Right kidney (tissue), 1 donor: ENCODE data around the gene ZNF222.
A peak's percentile ranks its signal among the peaks of the same experiment; 100 is the strongest.

Experiments
- DNase-seq: peaks from one replicate; pipeline ENCODE4 v3.0.0-alpha.2; 2016

The ZNF222 gene

DNA sequence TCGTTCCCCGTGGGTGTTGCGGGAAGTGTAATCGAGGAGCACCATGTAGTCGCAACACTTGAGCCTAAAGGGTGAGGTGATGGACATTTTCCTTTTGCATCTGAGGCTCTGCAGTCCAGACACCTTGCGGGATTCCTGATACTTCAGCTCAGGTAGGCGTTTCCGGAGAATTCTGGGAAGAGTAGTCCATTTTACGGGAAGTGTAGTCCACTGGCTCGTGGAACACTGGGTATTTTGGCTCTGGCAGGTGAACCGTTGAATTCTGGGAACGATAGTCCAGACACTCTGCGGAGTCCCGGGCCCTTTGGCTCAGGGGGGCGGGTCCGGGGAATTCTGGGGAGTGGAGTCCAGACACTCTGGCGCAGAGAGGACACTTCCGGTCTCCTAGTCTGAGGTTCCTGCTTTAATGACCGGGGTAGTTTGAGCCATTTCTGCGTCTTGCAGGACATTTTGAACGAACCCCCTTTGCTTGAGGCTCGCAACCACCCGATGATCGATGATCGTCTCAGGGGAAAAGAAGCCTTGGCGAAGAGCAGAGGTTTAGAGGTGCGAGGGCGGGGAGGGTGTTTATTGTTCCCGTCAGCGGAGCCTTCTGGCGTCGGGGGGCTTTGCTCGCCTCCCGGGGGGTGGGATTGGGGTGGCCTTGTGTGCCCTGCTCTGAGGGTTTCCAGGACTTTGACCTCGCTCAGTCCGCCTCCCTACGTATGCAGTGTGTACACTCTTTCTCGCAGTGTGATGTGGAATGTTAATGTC, 26.6 kb downstream of the ZNF222 start, which contains the start of gene ZNF223:
ZNF223 (plus strand) TSS at position 387 of the 753 bp plus-strand sequence. CDS start 3,141 bp downstream, outside the sequence.
- DNase-seq, result peak; percentile 60

DNA sequence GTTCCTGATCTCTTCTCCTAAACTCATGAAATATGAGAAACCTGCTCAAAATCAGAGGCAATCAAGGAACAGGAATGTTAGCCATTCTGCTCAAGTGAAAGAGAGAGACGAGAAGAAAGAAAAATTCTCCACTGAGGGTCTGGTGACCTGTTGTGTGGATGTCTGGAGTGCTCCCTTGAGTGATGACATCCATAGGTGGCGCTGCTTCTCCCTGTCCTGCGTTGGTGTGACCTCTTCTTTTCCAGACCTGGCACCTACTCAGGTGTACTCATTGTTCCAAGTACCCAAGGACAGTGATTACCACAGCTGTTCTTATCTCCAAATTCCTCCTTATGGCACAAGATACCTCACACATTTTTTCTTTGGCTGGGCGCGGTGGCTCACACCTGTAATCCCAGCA, 30.7 kb downstream of the ZNF222 start:
- no peak for DNase-seq

DNA sequence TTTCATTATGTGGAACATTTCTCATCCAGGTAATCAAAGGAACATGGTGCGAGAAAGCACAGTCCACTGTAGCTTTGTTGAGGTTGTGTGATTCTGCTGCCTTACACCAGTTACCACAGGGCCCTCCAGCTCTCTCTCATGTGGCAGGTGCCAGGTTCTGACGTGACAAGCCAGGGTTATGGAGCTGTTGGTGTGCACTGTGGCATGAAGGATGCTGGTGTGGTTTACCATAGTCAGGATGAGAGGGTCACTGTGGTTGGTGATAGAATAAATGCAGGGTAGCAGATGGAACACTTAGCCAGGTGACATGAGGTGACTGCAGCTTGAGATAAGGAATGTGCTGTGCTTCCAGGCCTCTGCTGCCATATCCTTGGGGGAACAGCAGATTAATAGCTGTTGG, 34.0 kb downstream of the ZNF222 start:
- no peak for DNase-seq

DNA sequence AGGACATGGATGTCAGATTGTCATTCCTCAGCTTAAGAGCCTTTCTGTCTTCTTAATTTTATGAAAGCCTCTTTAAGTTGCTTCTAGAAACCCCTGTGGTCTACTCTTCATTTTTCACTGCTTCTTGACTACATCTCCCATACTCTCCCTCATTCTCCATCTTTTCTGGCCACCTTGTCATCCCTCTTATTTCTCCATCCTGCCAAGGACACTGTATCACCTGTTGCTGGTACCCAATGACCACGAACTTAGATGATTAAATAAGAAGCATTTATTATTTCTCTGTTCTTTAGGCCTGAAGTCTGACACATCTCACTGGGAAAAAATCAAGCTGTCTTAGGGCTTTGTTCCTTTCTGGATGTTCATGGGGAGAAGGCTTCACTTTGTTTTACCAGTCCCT, 35.9 kb downstream of the ZNF222 start:
- DNase-seq, result no peak

DNA sequence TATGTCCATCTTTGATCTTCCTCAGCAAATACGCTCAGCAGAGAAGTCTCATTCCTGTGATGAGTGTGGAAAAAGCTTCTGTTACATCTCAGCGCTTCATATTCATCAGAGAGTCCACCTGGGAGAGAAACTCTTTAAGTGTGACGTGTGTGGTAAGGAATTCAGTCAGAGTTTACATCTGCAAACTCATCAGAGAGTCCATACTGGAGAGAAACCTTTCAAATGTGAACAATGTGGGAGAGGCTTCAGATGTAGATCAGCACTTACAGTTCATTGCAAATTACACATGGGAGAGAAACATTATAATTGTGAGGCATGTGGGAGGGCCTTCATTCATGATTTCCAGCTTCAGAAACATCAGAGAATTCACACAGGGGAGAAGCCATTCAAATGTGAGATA, 41.1 kb downstream of the ZNF222 start:
- DNase-seq, result no peak

DNA sequence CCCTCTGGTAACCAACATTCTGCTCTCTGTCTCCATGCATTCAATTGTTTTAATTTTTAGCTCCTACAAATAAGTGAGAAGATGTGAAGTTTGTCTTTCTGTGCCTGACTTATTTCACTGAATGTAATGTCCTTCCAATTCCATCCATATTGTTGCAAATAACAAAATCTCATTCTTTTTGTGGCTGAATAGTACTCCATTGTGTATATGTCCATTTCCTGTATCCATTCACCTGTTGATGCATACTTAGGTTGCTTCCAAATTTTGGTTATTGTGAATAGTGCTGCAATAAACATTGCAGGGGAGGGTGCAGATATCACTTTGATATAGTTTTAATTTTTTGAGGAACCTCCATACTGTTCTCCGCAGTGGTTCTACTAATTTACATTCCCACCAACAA, 44.2 kb downstream of the ZNF222 start:
- no peak for DNase-seq

DNA sequence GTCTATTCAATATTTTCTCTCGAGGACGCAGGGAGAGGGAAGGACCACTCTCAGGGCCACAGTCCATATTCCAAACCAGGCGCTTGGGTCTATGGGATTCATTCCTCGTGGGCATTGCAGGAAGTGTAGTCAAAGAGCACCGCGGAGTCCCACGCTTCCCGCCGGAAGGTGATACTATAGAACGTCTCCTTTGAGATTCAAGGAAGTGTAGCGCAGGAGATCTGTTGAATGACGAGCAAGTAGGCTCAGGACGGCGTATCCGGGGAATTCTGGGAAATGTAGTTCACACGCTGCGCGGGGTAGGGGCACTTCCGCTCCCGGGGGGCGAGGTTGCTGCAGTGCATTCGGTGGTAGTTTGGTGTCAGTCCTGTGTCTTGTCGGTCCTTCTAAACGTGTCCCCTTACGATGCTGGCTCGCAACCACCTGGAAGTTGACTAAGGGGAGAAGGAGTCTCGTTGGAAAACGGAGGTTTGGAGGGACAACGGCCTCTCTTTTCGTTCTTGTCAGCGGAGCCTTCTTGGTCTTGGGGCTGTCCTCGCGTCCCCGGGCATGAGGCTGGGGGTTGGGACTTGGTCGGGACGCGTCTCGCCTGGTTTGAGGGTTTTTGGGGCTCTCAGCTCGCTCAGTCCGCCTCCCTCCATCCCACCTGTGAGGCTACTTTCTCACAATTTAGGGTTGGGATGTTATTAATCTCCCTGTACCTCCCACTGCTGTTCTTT, 46.8 kb downstream of the ZNF222 start, which contains the start of gene ZNF284:
ZNF284 (plus strand) TSS at position 336 of the 719 bp plus-strand sequence. CDS start 4,231 bp downstream, outside the sequence.
- peak; percentile 85 for DNase-seq

DNA sequence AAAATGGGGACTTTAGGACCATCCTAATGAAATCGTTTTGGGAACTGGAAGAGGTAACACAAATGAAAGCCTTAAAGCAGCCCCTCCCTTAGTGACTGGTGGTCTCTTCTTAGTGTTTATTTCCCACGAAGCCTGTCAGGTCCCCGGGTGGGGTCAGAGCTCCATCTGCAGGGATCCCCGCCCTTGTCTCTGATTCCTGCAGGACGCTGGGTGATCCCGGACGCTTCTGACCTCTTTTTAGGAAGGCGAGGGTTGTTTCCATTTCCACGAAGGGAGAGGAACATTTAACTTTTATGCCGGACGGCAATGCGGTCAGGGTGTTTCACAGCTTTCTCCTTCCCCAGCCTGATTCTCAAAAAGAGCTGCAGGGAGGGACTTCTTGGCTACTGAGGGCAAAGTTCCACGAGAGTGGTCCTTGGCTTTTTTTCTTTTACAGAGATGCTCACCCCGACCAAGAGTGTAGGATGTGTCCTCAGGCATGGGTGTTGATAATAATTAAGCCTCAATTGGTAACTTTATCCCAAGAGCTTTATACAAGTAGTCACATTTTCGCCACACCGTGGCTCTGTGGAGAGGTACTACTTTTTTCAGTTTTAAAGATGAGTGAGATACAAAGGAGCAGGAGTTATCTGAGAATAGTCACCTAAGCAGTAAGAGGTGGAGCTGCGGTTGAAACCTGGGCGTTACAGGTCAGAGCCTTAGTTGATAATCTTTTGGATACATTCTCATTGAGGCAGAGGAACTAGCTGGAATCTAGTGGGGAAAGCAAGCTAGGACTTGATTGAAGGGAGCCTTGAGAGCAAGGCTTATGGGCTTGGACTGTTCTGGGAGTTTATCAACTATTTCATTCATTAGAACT, 47.6 kb downstream of the ZNF222 start:
- DNase-seq, result peak; percentile 39

DNA sequence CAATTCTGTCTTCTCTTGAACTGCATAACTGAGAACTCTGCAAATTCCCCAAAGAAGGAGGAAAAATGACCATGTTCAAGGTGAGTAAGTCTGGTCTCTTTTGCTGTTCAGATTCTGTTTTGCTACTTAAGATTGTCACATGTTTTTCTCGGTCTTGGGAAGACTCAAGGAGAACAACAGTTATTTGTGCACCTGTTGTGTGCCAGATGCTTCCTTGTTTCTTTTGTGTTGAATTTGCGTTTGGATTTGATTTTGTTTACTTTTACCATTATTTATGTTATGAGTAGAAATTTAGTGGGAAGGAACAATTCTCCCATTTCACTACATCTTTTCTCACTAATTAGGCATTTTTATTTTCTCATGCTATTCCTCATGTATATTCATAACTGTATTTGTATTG, 51.1 kb downstream of the ZNF222 start:
- no peak for DNase-seq
